ENCODE measurements around the gene SV2C.

SV2C gene

DNA sequence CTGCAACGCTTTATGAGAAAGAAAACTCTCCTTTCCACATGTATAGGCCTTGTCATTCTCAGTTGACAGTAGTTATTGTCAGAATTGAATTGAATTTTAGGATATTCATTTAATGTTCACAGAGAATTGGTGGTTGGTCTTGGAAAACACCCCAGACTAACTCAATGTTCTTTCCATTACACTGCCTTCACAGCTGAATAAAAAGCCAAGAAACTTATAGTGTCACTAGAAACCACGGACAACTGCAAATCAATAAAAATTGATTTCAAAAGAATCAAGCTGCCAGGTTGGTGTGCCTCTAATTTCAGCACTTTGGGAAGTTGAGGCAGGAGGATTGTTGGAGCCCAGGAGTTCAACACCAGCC lies 281.0 kb downstream of the SV2C start:
- Histone ChIP-seq H3K9me3 (ENCODE audit: control insufficient read depth, insufficient read depth, low read depth, low read length) (no peaks in the 10 kb centered on the region), H3K36me3 (ENCODE audit: control insufficient read depth in 2 of 2, insufficient read depth in 1 of 2, low read length in 2 of 2) (no peaks in the 10 kb centered on the region), H3K4me1 (ENCODE audit: control insufficient read depth, insufficient read depth, low read length) (no peaks in the 10 kb centered on the region), H3K4me3 (ENCODE audit: low read depth, low read length) (no peak overlapping the region), H3K27ac (ENCODE audit: extremely low read depth, low read depth, low read length) (no peak overlapping the region)
- ChIA-PET POLR2A (no interaction called here), CTCF (no interaction called here)
- TF ChIP-seq ZNF202 (tag by site-specific recombination; IDR thresholded peaks at IDR 0.05; ENCODE audit: borderline replicate concordance) (no peak), YY2 (tag by site-specific recombination; IDR thresholded peaks at IDR 0.05) (no peak), ZNF48 (tag by site-specific recombination; IDR thresholded peaks at IDR 0.05) (no peak)

- CTCF ChIA-PET: no interaction called here
- TF ChIP-seq ZNF621 (tag by site-specific recombination; IDR thresholded peaks at IDR 0.05) (no peak), ZNF311 (tag by site-specific recombination; IDR thresholded peaks at IDR 0.05; ENCODE audit: borderline replicate concordance) (no peak), ZNF488 (tag by site-specific recombination; IDR thresholded peaks at IDR 0.05) (no peak), ELK4 (IDR thresholded peaks at IDR 0.05; ENCODE audit: borderline replicate concordance, low read depth, low read length) (no peak), KLF9 (tag by site-specific recombination; IDR thresholded peaks at IDR 0.05; ENCODE audit: low read depth) (no peak), ZNF791 (tag by site-specific recombination; IDR thresholded peaks at IDR 0.05) (no peak), ZNF623 (tag by site-specific recombination; IDR thresholded peaks at IDR 0.05) (no peak), YY2 (tag by site-specific recombination; IDR thresholded peaks at IDR 0.05) (no peak), ZNF169 (tag by site-specific recombination; IDR thresholded peaks at IDR 0.05) (no peak), ZNF626 (tag by site-specific recombination; IDR thresholded peaks at IDR 0.05) (no peak), SCRT1 (tag by site-specific recombination; IDR thresholded peaks at IDR 0.05; ENCODE audit: borderline replicate concordance) (no peak), SETDB1 (IDR thresholded peaks at IDR 0.05; ENCODE audit: insufficient read length, low read length) (no peak)
- TF ChIP-seq, protein P1, sequence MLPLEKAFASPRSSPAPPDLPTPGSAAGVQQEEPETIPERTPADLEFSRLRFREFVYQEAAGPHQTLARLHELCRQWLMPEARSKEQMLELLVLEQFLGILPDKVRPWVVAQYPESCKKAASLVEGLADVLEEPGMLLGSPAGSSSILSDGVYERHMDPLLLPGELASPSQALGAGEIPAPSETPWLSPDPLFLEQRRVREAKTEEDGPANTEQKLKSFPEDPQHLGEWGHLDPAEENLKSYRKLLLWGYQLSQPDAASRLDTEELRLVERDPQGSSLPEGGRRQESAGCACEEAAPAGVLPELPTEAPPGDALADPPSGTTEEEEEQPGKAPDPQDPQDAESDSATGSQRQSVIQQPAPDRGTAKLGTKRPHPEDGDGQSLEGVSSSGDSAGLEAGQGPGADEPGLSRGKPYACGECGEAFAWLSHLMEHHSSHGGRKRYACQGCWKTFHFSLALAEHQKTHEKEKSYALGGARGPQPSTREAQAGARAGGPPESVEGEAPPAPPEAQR (tag by site-specific recombination; IDR thresholded peaks at IDR 0.05): no peak
- H3K36me3 ChIP-seq (ENCODE audit: control insufficient read depth in 2 of 2, insufficient read depth in 1 of 2, low read length in 2 of 2): no peaks in the 10 kb centered on the region
- POLR2A ChIA-PET: no interaction called here
- H3K4me1 ChIP-seq (ENCODE audit: control insufficient read depth, insufficient read depth, low read length): no peaks in the 10 kb centered on the region
- no peaks in the 10 kb centered on the region for H3K9me3 ChIP-seq (ENCODE audit: control insufficient read depth, insufficient read depth, low read depth, low read length)
- no peak overlapping the region for H3K4me3 ChIP-seq (ENCODE audit: low read depth, low read length)
- H3K27ac ChIP-seq (ENCODE audit: extremely low read depth, low read depth, low read length): no peak overlapping the region
These were observed 282.4 kb downstream of the SV2C start for GRCh38 chr5:76365561-76365960.

DNA sequence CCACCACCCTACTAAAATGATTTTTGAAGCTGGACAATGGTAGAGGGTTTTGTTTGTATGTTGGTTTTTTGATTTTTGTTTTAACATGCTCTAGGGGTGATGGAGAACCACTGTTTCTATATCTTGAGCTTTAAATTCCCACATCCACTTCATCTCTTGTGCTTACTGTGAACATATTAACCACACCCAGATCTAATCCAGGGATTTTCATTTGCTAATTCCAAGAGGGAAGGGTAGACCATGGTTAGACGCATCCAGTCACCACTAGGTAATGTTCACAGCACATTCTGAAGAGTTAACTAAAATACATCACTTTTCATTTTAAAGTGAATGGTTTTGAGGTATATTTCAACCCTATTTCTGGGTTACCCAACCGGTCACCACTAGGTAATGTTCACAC lies 283.4 kb downstream of the SV2C start:
- CTCF ChIA-PET: interaction anchor here (0.6 to 0.7 kb wide), 3 partner anchors 23 to 477 kb away, joined by 3 read pairs; no protein-coding TSS in a partner anchor

More for the DNA sequence above, 283.4 kb downstream of the SV2C start:
- POLR2A ChIA-PET: no interaction called here
- Histone ChIP-seq H3K27ac (ENCODE audit: extremely low read depth, low read depth, low read length) (no peak overlapping the region), H3K9me3 (ENCODE audit: control insufficient read depth, insufficient read depth, low read depth, low read length) (no peaks in the 10 kb centered on the region), H3K4me1 (ENCODE audit: control insufficient read depth, insufficient read depth, low read length) (no peaks in the 10 kb centered on the region), H3K4me3 (ENCODE audit: low read depth, low read length) (no peak overlapping the region), H3K36me3 (ENCODE audit: control insufficient read depth in 2 of 2, insufficient read depth in 1 of 2, low read length in 2 of 2) (no peaks in the 10 kb centered on the region)
- TF ChIP-seq KLF16 (tag by site-specific recombination; IDR thresholded peaks at IDR 0.05) (no peak), ZNF140 (tag by site-specific recombination; IDR thresholded peaks at IDR 0.05) (no peak), ZNF114 (tag by site-specific recombination; IDR thresholded peaks at IDR 0.05) (no peak), ZNF510 (tag by site-specific recombination; IDR thresholded peaks at IDR 0.05; ENCODE audit: insufficient replicate concordance) (no peak)

Measured in HEK293 (cell line).